Activated naive CD4-positive, alpha-beta T cell treated with anti-CD3 and anti-CD28 coated beads for 36 hours (primary cell): ENCODE data around the gene ZMAT2. TPM values are rescaled to one million over a fixed set of nuclear protein-coding genes. Genes with fewer than 3 reads are reported as not detected.
"Not testable (repeated sequence)": the region's sequence is repeated elsewhere in the genome, so short reads cannot be mapped to it uniquely, and the experiment has no call there.

Source experiments
- CTCF ChIA-PET: fragments of 350-600 bp; sonication (Branson Sonifier 250); formaldehyde crosslinking; loops from one replicate; lab custom pipeline; 2021; ENCODE audit warnings: antibody characterized with exemption; lab: Charles Lee
- DNase-seq: peaks from one replicate; pipeline ENCODE4 v3.0.0-alpha.2; 2020
- H3K27ac Mint-ChIP-seq: one replicate; pipeline ENCODE4 v1.8.0; 2021; ENCODE audit warnings: mild to moderate bottlenecking, mixed read lengths
- H3K27me3 Mint-ChIP-seq: one replicate; pipeline ENCODE4 v1.8.0; 2021; ENCODE audit warnings: low read depth, mixed read lengths
- H3K36me3 Mint-ChIP-seq: one replicate; pipeline ENCODE4 v1.8.0; 2021; ENCODE audit warnings: low read depth, mixed read lengths
- H3K4me1 Mint-ChIP-seq: one replicate; pipeline ENCODE4 v1.8.0; 2021; ENCODE audit warnings: low read depth, mixed read lengths
- H3K4me3 Mint-ChIP-seq: one replicate; pipeline ENCODE4 v1.8.0; 2021; ENCODE audit warnings: mild to moderate bottlenecking, moderate library complexity, mixed read lengths
- H3K9me3 Mint-ChIP-seq: one replicate; pipeline ENCODE4 v1.8.0; 2021; ENCODE audit warnings: mixed read lengths
- intact Hi-C: fragments of 100-400 bp; cut with micrococcal nuclease; formaldehyde crosslinking; loops from one replicate; pipeline ENCODE4 v1.15.1; 2023
- total RNA-seq, 2 experiments: library from RNA; stranded (reverse); gene quantifications; one replicate each; pipeline ENCODE4 v1.2.3, GENCODE V29; 2021

Gene ZMAT2
- 10 to 100 TPM; 52.9 to 58.8 TPM for total RNA-seq

GRCh38 chr5:140700177-140701144 lies at the start of gene ZMAT2:
TSS of gene ZMAT2 (plus strand) at chr5:140700447. CDS start at chr5:140700461, 14 bp downstream.
- peak; percentile 97 for DNase-seq
- CTCF ChIA-PET = interaction anchor here (1.4 kb wide), 1 partner anchor 348 kb away, joined by 3 read pairs; no protein-coding TSS in a partner anchor
- peak within 1 kb of the TSS; percentile 97 for H3K4me3 Mint-ChIP-seq
- peaks cover 24% of the 10 kb centered on the region for H3K4me1 Mint-ChIP-seq
- no peaks in the 10 kb centered on the region for H3K9me3 Mint-ChIP-seq
- no peaks in the 10 kb centered on the region for H3K27me3 Mint-ChIP-seq
- H3K27ac Mint-ChIP-seq = peak within 1 kb of the TSS; percentile 87
- intact Hi-C loops = loop anchor here (1.0 to 10.0 kb wide), 9 partner anchors 9 to 937 kb away; partner anchors contain the start of genes ANKHD1, DIAPH1, HARS1 and HARS2
- H3K36me3 Mint-ChIP-seq = peaks cover 59% of the 10 kb centered on the region

GRCh38 chr5:140658870-140659269 lies 41.4 kb upstream of the ZMAT2 start:
- intact Hi-C loops = no loop called here
- Mint-ChIP-seq H3K36me3 (peaks cover 48% of the 10 kb centered on the region), H3K9me3 (no peaks in the 10 kb centered on the region), H3K27me3 (no peaks in the 10 kb centered on the region), H3K27ac (no peak overlapping the region), H3K4me3 (no peak overlapping the region), H3K4me1 (peaks cover 4% of the 10 kb centered on the region)
- CTCF ChIA-PET = interaction anchor here (1.7 kb wide), 1 partner anchor 11 kb away, joined by 4 read pairs; the partner anchor contains the start of genes IK and NDUFA2
- no peak for DNase-seq

DNA sequence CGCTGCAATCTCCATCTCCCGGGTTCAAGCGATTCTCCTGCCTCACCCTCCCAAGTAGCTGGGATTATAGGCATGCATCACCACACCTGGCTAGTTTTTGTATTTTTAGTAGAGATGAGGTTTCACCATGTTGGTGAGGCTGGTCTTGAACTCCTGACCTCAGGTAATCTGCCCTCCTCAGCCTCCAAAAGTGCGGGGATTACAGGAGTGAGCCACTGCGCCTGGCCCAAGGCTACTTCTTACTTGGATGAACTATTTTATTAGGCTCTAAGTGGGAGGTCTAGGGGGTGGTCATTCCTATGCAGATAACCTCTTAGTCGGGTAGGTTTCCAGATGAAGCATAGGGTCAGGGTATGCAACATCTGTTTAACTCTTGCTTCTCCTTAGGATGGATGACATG lies 39.9 kb upstream of the ZMAT2 start:
- H3K36me3 Mint-ChIP-seq = peaks cover 44% of the 10 kb centered on the region
- CTCF ChIA-PET, H3K9me3 Mint-ChIP-seq, H3K27ac Mint-ChIP-seq, DNase-seq, H3K4me3 Mint-ChIP-seq, intact Hi-C loops, H3K27me3 Mint-ChIP-seq: not testable (repeated sequence)
- H3K4me1 Mint-ChIP-seq = peaks cover 12% of the 10 kb centered on the region

GRCh38 chr5:140664030-140664358 lies 36.3 kb upstream of the ZMAT2 start:
- Mint-ChIP-seq H3K27me3 (no peaks in the 10 kb centered on the region), H3K9me3 (no peaks in the 10 kb centered on the region), H3K4me1 (peaks cover 33% of the 10 kb centered on the region), H3K36me3 (peaks cover 37% of the 10 kb centered on the region), H3K27ac (peak overlapping the region; percentile 91), H3K4me3 (peak overlapping the region; percentile 97)
- CTCF ChIA-PET = interaction anchor here (0.6 kb wide), 1 partner anchor 544 kb away, joined by 4 read pairs; no protein-coding TSS in a partner anchor
- no peak for DNase-seq
- intact Hi-C loops = loop anchor here (1.0 kb wide), 8 partner anchors 17 to 489 kb away; partner anchors contain the start of genes ANKHD1, APBB3, CYSTM1 and HARS1

- DNase-seq = peak; percentile 97
- no peaks in the 10 kb centered on the region for H3K27me3 Mint-ChIP-seq
- peak within 1 kb of the TSS; percentile 91 for H3K27ac Mint-ChIP-seq
- peaks cover 38% of the 10 kb centered on the region for H3K36me3 Mint-ChIP-seq
- H3K4me3 Mint-ChIP-seq = peak within 1 kb of the TSS; percentile 97
- CTCF ChIA-PET = interaction anchor here (1.0 kb wide), 1 partner anchor 303 kb away, joined by 5 read pairs; no protein-coding TSS in a partner anchor
- intact Hi-C loops = loop anchor here (1.0 kb wide), 8 partner anchors 17 to 489 kb away; partner anchors contain the start of genes ANKHD1, APBB3, CYSTM1 and HARS1
- H3K4me1 Mint-ChIP-seq = peaks cover 33% of the 10 kb centered on the region
- H3K9me3 Mint-ChIP-seq = no peaks in the 10 kb centered on the region
These were observed 35.7 kb upstream of the ZMAT2 start, which contains the start of gene WDR55 for GRCh38 chr5:140664359-140665119. TSS of gene WDR55 (plus strand) at chr5:140664904. CDS start at chr5:140664913, 9 bp downstream.

GRCh38 chr5:140671035-140671434 lies 29.2 kb upstream of the ZMAT2 start:
- H3K4me3 Mint-ChIP-seq, H3K27me3 Mint-ChIP-seq, H3K27ac Mint-ChIP-seq, intact Hi-C loops, H3K9me3 Mint-ChIP-seq, DNase-seq, CTCF ChIA-PET: not testable (repeated sequence)
- peaks cover 24% of the 10 kb centered on the region for H3K36me3 Mint-ChIP-seq
- H3K4me1 Mint-ChIP-seq = peaks cover 18% of the 10 kb centered on the region

- DNase-seq = no peak
- H3K9me3 Mint-ChIP-seq = no peaks in the 10 kb centered on the region
- H3K36me3 Mint-ChIP-seq = peaks cover 22% of the 10 kb centered on the region
- no peaks in the 10 kb centered on the region for H3K27me3 Mint-ChIP-seq
- peaks cover 13% of the 10 kb centered on the region for H3K4me1 Mint-ChIP-seq
- intact Hi-C loops = no loop called here
- H3K27ac Mint-ChIP-seq = no peak overlapping the region
- CTCF ChIA-PET = no interaction called here
- H3K4me3 Mint-ChIP-seq = no peak overlapping the region
These were observed 28.6 kb upstream of the ZMAT2 start for GRCh38 chr5:140671472-140672125.

DNA sequence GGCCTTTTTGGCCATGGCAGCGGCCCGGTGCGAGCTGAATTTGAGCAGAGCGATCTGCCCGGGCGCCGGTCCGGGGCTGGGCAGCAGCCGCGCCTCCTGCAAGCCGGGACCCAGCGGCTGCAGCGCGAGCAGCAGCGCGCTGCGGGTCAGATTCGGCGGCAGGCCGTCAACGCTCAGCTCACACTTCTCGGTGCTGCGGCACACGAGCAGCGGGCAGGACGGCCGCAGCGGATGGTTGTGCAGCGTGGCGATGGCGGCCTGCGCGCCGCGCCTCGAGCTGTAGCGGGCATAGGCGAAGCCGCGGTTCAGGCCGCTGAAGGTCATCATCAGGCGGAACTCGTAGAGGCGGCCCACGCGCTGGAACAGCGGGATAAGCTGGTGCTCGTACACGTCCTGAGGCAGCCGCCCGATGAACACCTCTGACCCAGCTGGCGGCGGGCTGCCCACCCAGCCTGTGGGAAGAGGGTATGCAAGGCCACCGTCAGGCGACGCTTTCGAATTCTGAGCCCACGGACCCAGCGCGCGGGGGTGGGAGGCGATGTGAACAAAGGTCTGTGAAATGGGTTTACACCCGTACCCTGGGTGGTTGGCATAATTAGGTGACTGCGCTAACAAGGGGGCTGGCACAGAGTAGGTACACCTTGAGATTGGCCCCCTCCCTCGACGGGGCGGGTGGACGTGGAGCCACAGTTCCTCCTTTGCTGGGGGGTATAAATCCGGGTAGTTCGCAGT lies 27.6 kb upstream of the ZMAT2 start:
- Mint-ChIP-seq H3K4me1 (peaks cover 2% of the 10 kb centered on the region), H3K27me3 (no peaks in the 10 kb centered on the region), H3K4me3 (no peak overlapping the region), H3K9me3 (no peaks in the 10 kb centered on the region), H3K27ac (no peak overlapping the region), H3K36me3 (peaks cover 23% of the 10 kb centered on the region)
- peak; percentile 51 for DNase-seq
- CTCF ChIA-PET = no interaction called here
- intact Hi-C loops = no loop called here

- no peak for DNase-seq
- CTCF ChIA-PET = no interaction called here
- no peak within 1 kb of the TSS for H3K4me3 Mint-ChIP-seq
- H3K36me3 Mint-ChIP-seq = peaks cover 26% of the 10 kb centered on the region
- H3K4me1 Mint-ChIP-seq = peaks cover 4% of the 10 kb centered on the region
- intact Hi-C loops = no loop called here
- no peaks in the 10 kb centered on the region for H3K27me3 Mint-ChIP-seq
- no peak within 1 kb of the TSS for H3K27ac Mint-ChIP-seq
- no peaks in the 10 kb centered on the region for H3K9me3 Mint-ChIP-seq
These were observed 26.9 kb upstream of the ZMAT2 start, which contains the start of gene DND1 for GRCh38 chr5:140673187-140673976. TSS of gene DND1 (minus strand) at chr5:140673576. CDS start at chr5:140673542, 34 bp downstream.

DNA sequence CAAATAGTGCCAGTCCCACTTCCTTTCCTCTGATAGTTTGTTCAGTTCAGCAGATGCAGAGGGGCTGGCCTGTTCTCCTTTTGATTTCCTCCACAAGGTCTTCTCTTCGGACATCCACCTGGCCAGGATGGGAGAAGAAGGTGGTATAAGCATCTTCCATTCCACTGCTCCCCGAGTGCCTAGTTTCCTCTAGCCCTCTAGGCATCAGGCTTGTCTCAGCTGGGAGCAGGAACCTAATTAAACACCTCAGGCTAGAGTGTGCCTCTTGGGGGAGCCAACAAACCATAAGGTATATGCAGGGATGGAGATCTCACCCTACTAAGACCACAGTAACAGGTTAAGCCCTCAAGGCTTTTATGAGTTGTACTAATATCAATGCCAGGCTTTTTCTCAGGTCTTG lies 26.0 kb upstream of the ZMAT2 start:
- Mint-ChIP-seq H3K27ac (no peak overlapping the region), H3K4me1 (peaks cover 4% of the 10 kb centered on the region), H3K9me3 (no peaks in the 10 kb centered on the region), H3K4me3 (no peak overlapping the region), H3K27me3 (no peaks in the 10 kb centered on the region), H3K36me3 (peaks cover 26% of the 10 kb centered on the region)
- DNase-seq = no peak
- CTCF ChIA-PET = interaction anchor here (0.8 kb wide), 1 partner anchor 16 kb away, joined by 3 read pairs; no protein-coding TSS in a partner anchor
- intact Hi-C loops = no loop called here
